D721Med (cell line): Measurements from ENCODE around the gene LRRC27.

Experiments used
- DNase-seq: peaks from one replicate; pipeline ENCODE4 v3.0.0; 2011; ENCODE audit warnings: low spot score; ENCODE audit not compliant: insufficient read length
- FAIRE-seq: peaks from 2 replicates; lab custom pipeline; 2011; peaks lifted over from hg19 to GRCh38; lab: Jason Lieb, UNC
- CTCF ChIP-seq: IDR thresholded peaks from 2 replicates; pipeline ENCODE4 v1.5.1; 2012; ENCODE audit warnings: mild to moderate bottlenecking, control low read depth; ENCODE audit not compliant: insufficient read depth; ENCODE audit errors: missing control alignments

Gene LRRC27

GRCh38 chr10:132372516-132373095 is 40.6 kb downstream of the LRRC27 start:
- no peak for TF ChIP-seq CTCF
- DNase-seq (no peak), FAIRE-seq (no peak)

GRCh38 chr10:132373241-132373955 is 41.4 kb downstream of the LRRC27 start:
- TF ChIP-seq CTCF = no peak
- DNase-seq = no peak
- FAIRE-seq = no peak

GRCh38 chr10:132374176-132374575 is 42.2 kb downstream of the LRRC27 start:
- DNase-seq (no peak), FAIRE-seq (no peak)
- TF ChIP-seq CTCF = no peak

- no peak for FAIRE-seq
- DNase-seq = no peak
Measured at GRCh38 chr10:132374612-132375011, 42.6 kb downstream of the LRRC27 start.

GRCh38 chr10:132375116-132375794 is 43.3 kb downstream of the LRRC27 start:
- FAIRE-seq (no peak), DNase-seq (no peak)
- TF ChIP-seq CTCF = no peak

More at GRCh38 chr10:132374612-132375011, 42.6 kb downstream of the LRRC27 start:
- TF ChIP-seq CTCF = no peak

- TF ChIP-seq CTCF = no peak
- DNase-seq (no peak), FAIRE-seq (no peak)
Measured at GRCh38 chr10:132375795-132376297, 43.9 kb downstream of the LRRC27 start.
